Kidney capillary endothelial cell (primary cell): ENCODE measurements around the gene SLC22A7.
"Not testable (repeated sequence)": the region's sequence is repeated elsewhere in the genome, so short reads cannot be mapped to it uniquely, and the experiment has no call there.

Experiments
- DNase-seq: peaks from one replicate; pipeline ENCODE4 v3.0.0-alpha.2; 2018; ENCODE audit warnings: low spot score

The SLC22A7 gene

GRCh38 chr6:43301081-43301870 is 3.2 kb downstream of the SLC22A7 start:
- no peak for DNase-seq

- DNase-seq, result no peak
Observed at GRCh38 chr6:43302126-43302525, 4.1 kb downstream of the SLC22A7 start.

- DNase-seq, result not testable (repeated sequence)
Observed at GRCh38 chr6:43303006-43303405, 4.9 kb downstream of the SLC22A7 start.

- no peak for DNase-seq
Observed at GRCh38 chr6:43303751-43304331, 5.8 kb downstream of the SLC22A7 start.

- DNase-seq, result no peak
Observed at GRCh38 chr6:43304361-43304760, 6.3 kb downstream of the SLC22A7 start.

GRCh38 chr6:43304882-43305281 is 6.8 kb downstream of the SLC22A7 start:
- no peak for DNase-seq

GRCh38 chr6:43306086-43306485 is 8.0 kb downstream of the SLC22A7 start:
- no peak for DNase-seq

GRCh38 chr6:43307451-43308100 is 9.5 kb downstream of the SLC22A7 start:
- DNase-seq, result no peak

GRCh38 chr6:43308101-43308989 is 10.3 kb downstream of the SLC22A7 start, which contains the start of gene CRIP3:
Gene CRIP3, minus strand, starts transcription at chr6:43308826. Its CDS starts 34 bp downstream, at chr6:43308792.
- no peak for DNase-seq

GRCh38 chr6:43308990-43309477 is 11.0 kb downstream of the SLC22A7 start:
- no peak for DNase-seq

GRCh38 chr6:43310134-43310533 is 12.1 kb downstream of the SLC22A7 start:
- no peak for DNase-seq

GRCh38 chr6:43310624-43311023 is 12.6 kb downstream of the SLC22A7 start:
- no peak for DNase-seq

- DNase-seq, result no peak
Observed at GRCh38 chr6:43311666-43312065, 13.6 kb downstream of the SLC22A7 start.

- no peak for DNase-seq
Observed at GRCh38 chr6:43313813-43314212, 15.8 kb downstream of the SLC22A7 start.

GRCh38 chr6:43318011-43318410 is 20.0 kb downstream of the SLC22A7 start:
- no peak for DNase-seq

- no peak for DNase-seq
Observed at GRCh38 chr6:43325876-43326275, 27.8 kb downstream of the SLC22A7 start.

GRCh38 chr6:43328528-43328927 is 30.5 kb downstream of the SLC22A7 start:
- DNase-seq, result no peak

GRCh38 chr6:43331470-43331869 is 33.4 kb downstream of the SLC22A7 start:
- no peak for DNase-seq

- no peak for DNase-seq
Observed at GRCh38 chr6:43331891-43332290, 33.8 kb downstream of the SLC22A7 start.

GRCh38 chr6:43334466-43335095 is 36.5 kb downstream of the SLC22A7 start:
- peak; percentile 40 for DNase-seq

- DNase-seq, result no peak
Observed at GRCh38 chr6:43335469-43335868, 37.4 kb downstream of the SLC22A7 start.
